Measurements from ENCODE around the gene SLC6A20. TPM values are rescaled to one million over a fixed set of nuclear protein-coding genes. Genes with fewer than 3 reads are reported as not detected.

Gene SLC6A20
- total RNA-seq, 1 donor from 2014 or later = 2.9 TPM

DNA sequence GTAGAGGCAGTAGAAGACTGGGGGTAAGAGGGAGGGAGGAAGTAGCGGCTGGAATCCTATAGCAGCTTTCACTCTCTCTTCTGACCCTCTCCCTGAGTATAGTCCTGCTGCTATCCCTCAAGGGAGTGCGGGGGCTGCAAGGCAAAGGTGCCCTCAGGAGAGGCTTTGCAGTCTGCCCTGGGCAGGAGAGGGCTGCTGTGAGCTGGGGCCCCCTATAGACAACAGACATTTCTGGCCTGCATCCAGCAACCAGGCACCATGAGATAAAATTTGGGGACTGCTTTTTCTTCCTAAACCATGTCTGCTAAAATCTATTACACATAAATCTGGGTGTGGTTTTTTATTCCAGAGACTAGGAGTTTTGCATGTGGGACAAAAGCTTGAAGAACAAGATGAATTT lies 59.1 kb downstream of the SLC6A20 start:
- no peak for DNase-seq (ENCODE audit: extremely low spot score in 2 of 2)
- Histone ChIP-seq H3K27ac (no peak overlapping the region), H3K4me3 (no peak overlapping the region), H3K9me3 (no peaks in the 10 kb centered on the region), H3K27me3 (no peaks in the 10 kb centered on the region), H3K36me3 (peaks cover 0 to 88% of the 10 kb centered on the region in 2 donors), H3K4me1 (no peaks in the 10 kb centered on the region)
- intact Hi-C loops (cut with DNase I) = no loop called here
- TF ChIP-seq POLR2A (IDR thresholded peaks at IDR 0.05) (no peak), POLR2AphosphoS5 (IDR thresholded peaks at IDR 0.05; ENCODE audit: insufficient read depth in 1 of 2, low read depth in 1 of 2) (no peak)
- TF ChIP-seq, protein P1, sequence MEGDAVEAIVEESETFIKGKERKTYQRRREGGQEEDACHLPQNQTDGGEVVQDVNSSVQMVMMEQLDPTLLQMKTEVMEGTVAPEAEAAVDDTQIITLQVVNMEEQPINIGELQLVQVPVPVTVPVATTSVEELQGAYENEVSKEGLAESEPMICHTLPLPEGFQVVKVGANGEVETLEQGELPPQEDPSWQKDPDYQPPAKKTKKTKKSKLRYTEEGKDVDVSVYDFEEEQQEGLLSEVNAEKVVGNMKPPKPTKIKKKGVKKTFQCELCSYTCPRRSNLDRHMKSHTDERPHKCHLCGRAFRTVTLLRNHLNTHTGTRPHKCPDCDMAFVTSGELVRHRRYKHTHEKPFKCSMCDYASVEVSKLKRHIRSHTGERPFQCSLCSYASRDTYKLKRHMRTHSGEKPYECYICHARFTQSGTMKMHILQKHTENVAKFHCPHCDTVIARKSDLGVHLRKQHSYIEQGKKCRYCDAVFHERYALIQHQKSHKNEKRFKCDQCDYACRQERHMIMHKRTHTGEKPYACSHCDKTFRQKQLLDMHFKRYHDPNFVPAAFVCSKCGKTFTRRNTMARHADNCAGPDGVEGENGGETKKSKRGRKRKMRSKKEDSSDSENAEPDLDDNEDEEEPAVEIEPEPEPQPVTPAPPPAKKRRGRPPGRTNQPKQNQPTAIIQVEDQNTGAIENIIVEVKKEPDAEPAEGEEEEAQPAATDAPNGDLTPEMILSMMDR (IDR thresholded peaks at IDR 0.05) = no peak

DNA sequence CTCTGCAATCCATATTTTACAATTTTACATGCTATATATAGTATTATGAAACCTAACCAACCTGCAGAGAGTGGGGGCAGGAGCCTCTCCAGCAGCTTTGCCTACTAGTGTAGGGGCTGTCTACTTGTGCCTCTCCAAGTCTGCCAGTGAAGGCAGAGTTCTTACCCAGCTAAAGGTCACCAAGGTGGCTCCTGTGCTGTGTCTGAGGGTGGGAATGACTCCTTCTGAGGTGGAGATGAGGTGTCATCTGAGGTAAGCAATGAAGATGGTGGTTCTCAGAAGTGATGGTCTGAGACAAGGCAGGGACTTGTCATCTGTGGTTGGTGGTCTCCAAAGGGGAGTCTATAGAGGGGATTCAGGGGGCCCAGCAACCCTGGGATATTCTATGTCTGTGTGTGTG lies 59.6 kb downstream of the SLC6A20 start:
- Histone ChIP-seq H3K4me1 (no peaks in the 10 kb centered on the region), H3K27me3 (no peaks in the 10 kb centered on the region), H3K4me3 (no peak overlapping the region), H3K27ac (no peak overlapping the region), H3K9me3 (no peaks in the 10 kb centered on the region), H3K36me3 (peaks cover 0 to 91% of the 10 kb centered on the region in 2 donors)
- DNase-seq (ENCODE audit: extremely low spot score in 2 of 2) = no peak
- intact Hi-C loops (cut with DNase I) = no loop called here
- TF ChIP-seq POLR2A (IDR thresholded peaks at IDR 0.05) = no peak
- TF ChIP-seq POLR2AphosphoS5 (IDR thresholded peaks at IDR 0.05; ENCODE audit: insufficient read depth in 1 of 2, low read depth in 1 of 2) = no peak
- TF ChIP-seq, protein P1 (IDR thresholded peaks at IDR 0.05) = no peak

DNA sequence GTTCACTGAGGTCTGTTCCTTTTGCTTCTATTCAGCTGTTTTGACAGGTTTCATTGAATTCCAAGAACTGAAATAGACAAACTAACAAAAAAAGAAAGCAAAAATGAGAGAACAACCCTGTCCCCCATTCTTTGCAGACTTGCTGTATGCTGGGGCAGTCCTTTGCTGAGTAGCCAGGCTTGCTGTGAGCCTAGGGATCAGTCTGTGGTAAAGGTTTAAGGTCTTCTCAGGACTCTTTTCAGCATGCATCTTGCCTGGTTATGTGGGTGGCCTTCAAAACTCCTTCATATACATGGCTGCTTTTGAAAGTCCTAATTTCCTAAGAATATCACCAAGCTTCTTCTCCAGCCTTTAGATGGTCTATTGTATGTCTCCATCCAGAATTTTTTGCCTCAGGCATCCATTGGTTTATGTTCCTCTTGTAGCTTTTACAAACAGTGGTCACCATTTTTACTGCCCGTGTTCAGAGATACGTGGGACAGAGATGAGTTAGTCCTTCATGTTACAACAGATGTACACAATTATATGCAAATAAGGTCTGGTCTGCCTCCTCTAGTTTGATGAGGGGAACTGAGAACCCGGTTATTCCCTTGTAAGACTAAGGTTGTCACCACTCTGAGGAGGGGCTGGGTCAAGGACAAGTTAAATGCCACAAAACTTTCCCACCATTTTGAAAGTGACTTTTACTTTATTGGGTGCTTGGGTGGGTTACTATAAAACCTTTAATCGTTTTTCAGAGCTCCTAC lies 65.8 kb downstream of the SLC6A20 start:
- intact Hi-C loops (cut with DNase I) = no loop called here
- H3K36me3 ChIP-seq = peaks cover 0 to 52% of the 10 kb centered on the region in 2 donors

DNA sequence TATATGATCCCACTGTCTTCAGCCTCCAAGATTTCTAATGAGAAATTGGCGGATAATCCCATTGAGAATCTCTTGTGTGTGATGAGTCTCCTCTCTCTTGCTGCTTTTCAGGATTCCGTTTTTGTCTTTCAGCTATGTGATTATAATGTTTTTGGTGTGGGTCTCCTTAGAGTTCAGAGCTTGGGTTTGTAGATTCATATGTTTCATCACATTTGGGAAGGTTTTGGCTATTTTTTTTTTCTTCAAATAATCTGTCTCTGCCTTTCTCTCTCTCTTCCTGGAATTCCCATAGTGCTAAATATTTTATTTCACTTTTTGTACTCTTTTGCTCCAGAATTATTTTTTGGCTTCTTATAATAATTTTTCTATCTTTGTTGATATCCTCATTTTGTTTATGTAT lies 66.7 kb downstream of the SLC6A20 start:
- intact Hi-C loops (cut with DNase I) = no loop called here
- Histone ChIP-seq H3K4me1 (no peaks in the 10 kb centered on the region), H3K9me3 (no peaks in the 10 kb centered on the region), H3K4me3 (no peak overlapping the region), H3K27ac (no peak overlapping the region), H3K27me3 (no peaks in the 10 kb centered on the region), H3K36me3 (peaks cover 0 to 45% of the 10 kb centered on the region in 2 donors)
- no peak for DNase-seq (ENCODE audit: extremely low spot score in 2 of 2)
- TF ChIP-seq, protein P1 (IDR thresholded peaks at IDR 0.05) = no peak
- TF ChIP-seq POLR2AphosphoS5 (IDR thresholded peaks at IDR 0.05; ENCODE audit: insufficient read depth in 1 of 2, low read depth in 1 of 2) = no peak
- TF ChIP-seq POLR2A (IDR thresholded peaks at IDR 0.05) = no peak

More for the DNA sequence above, 65.8 kb downstream of the SLC6A20 start:
- Histone ChIP-seq H3K27me3 (no peaks in the 10 kb centered on the region), H3K4me1 (no peaks in the 10 kb centered on the region), H3K9me3 (no peaks in the 10 kb centered on the region), H3K27ac (no peak overlapping the region), H3K4me3 (no peak overlapping the region)
- no peak for TF ChIP-seq POLR2AphosphoS5 (IDR thresholded peaks at IDR 0.05; ENCODE audit: insufficient read depth in 1 of 2, low read depth in 1 of 2)
- TF ChIP-seq, protein P1 (IDR thresholded peaks at IDR 0.05) = no peak
- TF ChIP-seq POLR2A (IDR thresholded peaks at IDR 0.05) = no peak
- no peak for DNase-seq (ENCODE audit: extremely low spot score in 2 of 2)

- intact Hi-C loops (cut with DNase I) = no loop called here
- Histone ChIP-seq H3K4me3 (no peak overlapping the region), H3K36me3 (peaks cover 0 to 30% of the 10 kb centered on the region in 2 donors), H3K27ac (no peak overlapping the region), H3K27me3 (no peaks in the 10 kb centered on the region), H3K9me3 (no peaks in the 10 kb centered on the region), H3K4me1 (no peaks in the 10 kb centered on the region)
- no peak for DNase-seq (ENCODE audit: extremely low spot score in 2 of 2)
- TF ChIP-seq, protein P1 (IDR thresholded peaks at IDR 0.05) = no peak
- TF ChIP-seq POLR2AphosphoS5 (IDR thresholded peaks at IDR 0.05; ENCODE audit: insufficient read depth in 1 of 2, low read depth in 1 of 2) (no peak), POLR2A (IDR thresholded peaks at IDR 0.05) (no peak)
Measured at GRCh38 chr3:45724911-45725310, 71.4 kb downstream of the SLC6A20 start.
